22Rv1 (cell line): ENCODE results near the gene TBC1D22A.

ENCODE experiments used
- H3K27ac ChIP-seq: fragments of 450-650 bp; 2 replicates; pipeline ENCODE4 v1.5.1; 2017
- CTCF ChIP-seq: fragments of 450-650 bp; IDR thresholded peaks from 2 replicates; pipeline ENCODE4 v1.5.1; 2017; ENCODE audit warnings: mild to moderate bottlenecking
- ZFX ChIP-seq: fragments of 450-650 bp; IDR thresholded peaks from 2 replicates; pipeline ENCODE4 v1.6.1; 2017; ENCODE audit warnings: antibody characterized with exemption, borderline replicate concordance

TBC1D22A gene

GRCh38 chr22:47015589-47016178 lies 253.2 kb downstream of the TBC1D22A start:
- TF ChIP-seq ZFX (no peak), CTCF (no peak)
- H3K27ac ChIP-seq, result no peak overlapping the region

GRCh38 chr22:47016631-47017030 lies 254.2 kb downstream of the TBC1D22A start:
- TF ChIP-seq CTCF (no peak), ZFX (no peak)

GRCh38 chr22:47017245-47017644 lies 254.8 kb downstream of the TBC1D22A start:
- H3K27ac ChIP-seq, result no peak overlapping the region
- TF ChIP-seq CTCF (no peak), ZFX (no peak)

More at GRCh38 chr22:47016631-47017030, 254.2 kb downstream of the TBC1D22A start:
- H3K27ac ChIP-seq, result no peak overlapping the region

- TF ChIP-seq ZFX (no peak), CTCF (no peak)
- no peak overlapping the region for H3K27ac ChIP-seq
These were observed 255.8 kb downstream of the TBC1D22A start for GRCh38 chr22:47018010-47018910.

- H3K27ac ChIP-seq, result no peak overlapping the region
- no peak for TF ChIP-seq ZFX
- TF ChIP-seq CTCF, result no peak
These were observed 256.8 kb downstream of the TBC1D22A start for GRCh38 chr22:47019012-47019790.

- H3K27ac ChIP-seq, result no peak overlapping the region
- TF ChIP-seq ZFX (no peak), CTCF (no peak)
These were observed 257.7 kb downstream of the TBC1D22A start for GRCh38 chr22:47020166-47020565.
